ENCODE data around the gene NDUFB4.
"Not testable (repeated sequence)": the region's sequence is repeated elsewhere in the genome, so short reads cannot be mapped to it uniquely, and the experiment has no call there.

NDUFB4 gene

GRCh38 chr3:120604382-120604781 is 8.2 kb downstream of the NDUFB4 start:
- TF ChIP-seq, protein P1, sequence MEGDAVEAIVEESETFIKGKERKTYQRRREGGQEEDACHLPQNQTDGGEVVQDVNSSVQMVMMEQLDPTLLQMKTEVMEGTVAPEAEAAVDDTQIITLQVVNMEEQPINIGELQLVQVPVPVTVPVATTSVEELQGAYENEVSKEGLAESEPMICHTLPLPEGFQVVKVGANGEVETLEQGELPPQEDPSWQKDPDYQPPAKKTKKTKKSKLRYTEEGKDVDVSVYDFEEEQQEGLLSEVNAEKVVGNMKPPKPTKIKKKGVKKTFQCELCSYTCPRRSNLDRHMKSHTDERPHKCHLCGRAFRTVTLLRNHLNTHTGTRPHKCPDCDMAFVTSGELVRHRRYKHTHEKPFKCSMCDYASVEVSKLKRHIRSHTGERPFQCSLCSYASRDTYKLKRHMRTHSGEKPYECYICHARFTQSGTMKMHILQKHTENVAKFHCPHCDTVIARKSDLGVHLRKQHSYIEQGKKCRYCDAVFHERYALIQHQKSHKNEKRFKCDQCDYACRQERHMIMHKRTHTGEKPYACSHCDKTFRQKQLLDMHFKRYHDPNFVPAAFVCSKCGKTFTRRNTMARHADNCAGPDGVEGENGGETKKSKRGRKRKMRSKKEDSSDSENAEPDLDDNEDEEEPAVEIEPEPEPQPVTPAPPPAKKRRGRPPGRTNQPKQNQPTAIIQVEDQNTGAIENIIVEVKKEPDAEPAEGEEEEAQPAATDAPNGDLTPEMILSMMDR (IDR thresholded peaks at IDR 0.05; ENCODE audit: insufficient read depth, missing control alignments), result no peak
- FAIRE-seq, result peak; percentile 93

GRCh38 chr3:120604784-120605183 is 8.6 kb downstream of the NDUFB4 start:
- DNase-seq (ENCODE audit: insufficient read length, low spot score), result no peak
- TF ChIP-seq, protein P1 (IDR thresholded peaks at IDR 0.05; ENCODE audit: insufficient read depth, missing control alignments), result no peak
- FAIRE-seq, result no peak

More at GRCh38 chr3:120604382-120604781, 8.2 kb downstream of the NDUFB4 start:
- DNase-seq (ENCODE audit: insufficient read length, low spot score), result no peak

- TF ChIP-seq, protein P1 (IDR thresholded peaks at IDR 0.05; ENCODE audit: insufficient read depth, missing control alignments), result no peak
- peak; percentile 60 for FAIRE-seq
- no peak for DNase-seq (ENCODE audit: insufficient read length, low spot score)
Measured at GRCh38 chr3:120608506-120608905, 12.4 kb downstream of the NDUFB4 start.

DNA sequence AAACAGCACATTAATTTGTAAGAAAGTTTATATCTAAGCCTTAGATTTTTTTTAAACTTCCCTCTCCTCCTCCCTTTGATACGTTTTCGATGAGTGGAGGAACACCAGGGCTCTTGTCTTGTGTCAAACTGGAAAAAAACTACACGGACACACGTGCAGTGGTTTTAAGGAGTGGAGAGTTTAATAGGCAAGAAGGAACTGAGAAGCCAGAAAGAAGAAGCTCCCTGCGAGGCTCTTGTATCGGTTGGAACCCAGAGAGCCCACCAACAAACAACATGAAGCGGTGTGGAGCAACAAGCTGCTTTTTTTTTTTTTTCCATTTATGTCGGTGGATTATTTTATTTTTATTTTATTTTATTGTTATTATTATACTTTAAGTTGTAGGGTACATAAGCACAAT is 18.6 kb downstream of the NDUFB4 start:
- TF ChIP-seq, protein P1 (IDR thresholded peaks at IDR 0.05; ENCODE audit: insufficient read depth, missing control alignments), result no peak

GRCh38 chr3:120615847-120616609 is 19.9 kb downstream of the NDUFB4 start:
- no peak for DNase-seq (ENCODE audit: insufficient read length, low spot score)
- no peak for FAIRE-seq
- TF ChIP-seq, protein P1 (IDR thresholded peaks at IDR 0.05; ENCODE audit: insufficient read depth, missing control alignments), result no peak

More for the DNA sequence above, 18.6 kb downstream of the NDUFB4 start:
- DNase-seq (ENCODE audit: insufficient read length, low spot score) (no peak), FAIRE-seq (no peak)

GRCh38 chr3:120616745-120617144 is 20.6 kb downstream of the NDUFB4 start:
- DNase-seq (ENCODE audit: insufficient read length, low spot score), result not testable (repeated sequence)

GRCh38 chr3:120622457-120622856 is 26.3 kb downstream of the NDUFB4 start:
- FAIRE-seq, result no peak

More at GRCh38 chr3:120616745-120617144, 20.6 kb downstream of the NDUFB4 start:
- FAIRE-seq, result not testable (repeated sequence)

More at GRCh38 chr3:120622457-120622856, 26.3 kb downstream of the NDUFB4 start:
- TF ChIP-seq, protein P1 (IDR thresholded peaks at IDR 0.05; ENCODE audit: insufficient read depth, missing control alignments), result no peak
- DNase-seq (ENCODE audit: insufficient read length, low spot score), result no peak
